Kidney (tissue), 14 donors: ENCODE results near the gene VTI1A. TPM values are rescaled to one million over a fixed set of nuclear protein-coding genes. Genes with fewer than 3 reads are reported as not detected.

Source experiments
- DNase-seq, 5 donors: peaks; one replicate each; pipeline ENCODE4 v3.0.0-alpha.2; 2013 to 2020
- FAIRE-seq: peaks from 2 replicates; lab custom pipeline; 2012; peaks lifted over from hg19 to GRCh38; lab: Jason Lieb, UNC
- H3K27ac ChIP-seq, 2 donors: one replicate each; pipeline ENCODE4 v1.7.0; 2013; ENCODE audit warnings: low read depth in 2 of 2, low read length in 2 of 2, inconsistent platforms in 1 of 2
- H3K27me3 ChIP-seq: one replicate; pipeline ENCODE4 v1.7.1; 2013; ENCODE audit warnings: low read length, inconsistent platforms; ENCODE audit not compliant: control insufficient read depth, insufficient read depth
- H3K36me3 ChIP-seq, 3 donors: one replicate each; pipeline versions ENCODE4 v1.7.0 to v1.7.1; 2013; ENCODE audit warnings: low read length in 3 of 3, control low read depth in 1 of 3, inconsistent platforms in 1 of 3; ENCODE audit not compliant: insufficient read depth in 3 of 3, control insufficient read depth in 2 of 3
- H3K4me1 ChIP-seq, 3 donors: one replicate each; pipeline versions ENCODE4 v1.7.0 to v1.7.1; 2013; ENCODE audit warnings: low read length in 3 of 3, inconsistent platforms in 1 of 3, low read depth in 1 of 3; ENCODE audit not compliant: control insufficient read depth in 2 of 3, insufficient read depth in 2 of 3
- H3K4me3 ChIP-seq, 3 donors: one replicate each; pipeline versions ENCODE4 v1.7.0 to v1.8.1; 2013; ENCODE audit warnings: low read length in 3 of 3, control low read depth in 1 of 3, inconsistent platforms in 1 of 3
- H3K9ac ChIP-seq, 3 donors: one replicate each; pipeline versions ENCODE4 v1.7.0 to v1.7.1; 2013; ENCODE audit warnings: low read length in 3 of 3, control low read depth in 1 of 3, inconsistent platforms in 1 of 3
- H3K9me3 ChIP-seq, 3 donors: one replicate each; pipeline versions ENCODE4 v1.7.0 to v1.7.1; 2013; ENCODE audit warnings: low read length in 3 of 3, control low read depth in 1 of 3, inconsistent platforms in 1 of 3; ENCODE audit not compliant: control insufficient read depth in 2 of 3, insufficient read depth in 1 of 3
- CTCF ChIP-seq: IDR thresholded peaks from 3 replicates; pipeline ENCODE4 v1.5.1; 2012; ENCODE audit warnings: mild to moderate bottlenecking, moderate library complexity, borderline replicate concordance; ENCODE audit not compliant: insufficient read depth; ENCODE audit errors: extremely low read depth
- intact Hi-C: fragments of 100-400 bp; cut with DNase I; formaldehyde crosslinking; loops from one replicate; pipeline ENCODE4 v1.11.1; 2022
- polyA plus RNA-seq: library from polyadenylated mRNA; stranded (reverse); fragments of 350-450 nt; fragmentation: Illumina TruSeq; extraction: RNeasy Lipid Tissue Mini Kit (QIAGEN cat#74804); gene quantifications from one replicate; pipeline ENCODE4 v1.2.3, GENCODE V29; 2014; ENCODE audit warnings: low read depth, low replicate concordance; ENCODE audit not compliant: insufficient read depth
- total RNA-seq: library from RNA; stranded (reverse); fragmentation: NEBNext Ultra II Directional; extraction: Animal tissue kit (Norgen Biotek cat#: 25700); gene quantifications from one replicate; pipeline ENCODE4 v1.2.1, GENCODE V29; 2021
- donor health status: control.
- donor health status: control.
- donor health status: control.
- donor health status: control.
- donor health status: control.
- donor health status: DM: yes; HTN: yes; CAD: no.
- donor health status: Normal renal cell carcinoma (clear cell type).

Gene VTI1A
- total and polyA plus RNA-seq, 2 donors from 2014 or later = 9.2 to 41.8 TPM

GRCh38 chr10:112558476-112559142 is 111.6 kb downstream of the VTI1A start:
- no peaks in the 10 kb centered on the region for H3K36me3 ChIP-seq
- FAIRE-seq = no peak
- no peak overlapping the region for H3K27ac ChIP-seq
- H3K27me3 ChIP-seq = no peaks in the 10 kb centered on the region
- H3K4me1 ChIP-seq = no peaks in the 10 kb centered on the region
- H3K4me3 ChIP-seq = no peak overlapping the region
- intact Hi-C loops = no loop called here
- H3K9me3 ChIP-seq = no peaks in the 10 kb centered on the region
- TF ChIP-seq CTCF = no peak
- no peak overlapping the region for H3K9ac ChIP-seq
- no peak for DNase-seq

DNA sequence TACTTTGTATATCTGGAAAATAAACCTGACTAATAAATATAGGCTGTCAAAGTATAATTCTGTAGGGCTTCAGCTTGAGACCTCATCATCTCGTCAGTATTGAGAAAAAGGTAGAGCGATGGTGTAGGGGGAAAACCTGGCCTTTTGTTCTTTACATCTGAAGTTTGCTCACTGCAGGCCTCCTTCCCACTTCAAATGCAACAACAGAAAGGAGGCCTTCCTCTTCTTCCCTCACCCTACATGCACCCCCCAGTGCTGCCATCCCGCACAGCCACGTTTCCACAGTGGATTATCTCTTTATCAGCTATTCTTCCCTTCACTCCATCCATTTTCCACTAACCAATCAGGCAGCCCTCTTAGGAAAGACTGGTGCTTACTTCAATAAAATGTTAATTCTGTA is 112.3 kb downstream of the VTI1A start:
- no peaks in the 10 kb centered on the region for H3K36me3 ChIP-seq
- no peaks in the 10 kb centered on the region for H3K9me3 ChIP-seq
- no peak for FAIRE-seq
- no peak overlapping the region for H3K27ac ChIP-seq
- TF ChIP-seq CTCF = no peak
- H3K4me3 ChIP-seq = no peak overlapping the region
- no peaks in the 10 kb centered on the region for H3K4me1 ChIP-seq
- DNase-seq = no peak
- H3K9ac ChIP-seq = no peak overlapping the region
- intact Hi-C loops = no loop called here
- no peaks in the 10 kb centered on the region for H3K27me3 ChIP-seq

DNA sequence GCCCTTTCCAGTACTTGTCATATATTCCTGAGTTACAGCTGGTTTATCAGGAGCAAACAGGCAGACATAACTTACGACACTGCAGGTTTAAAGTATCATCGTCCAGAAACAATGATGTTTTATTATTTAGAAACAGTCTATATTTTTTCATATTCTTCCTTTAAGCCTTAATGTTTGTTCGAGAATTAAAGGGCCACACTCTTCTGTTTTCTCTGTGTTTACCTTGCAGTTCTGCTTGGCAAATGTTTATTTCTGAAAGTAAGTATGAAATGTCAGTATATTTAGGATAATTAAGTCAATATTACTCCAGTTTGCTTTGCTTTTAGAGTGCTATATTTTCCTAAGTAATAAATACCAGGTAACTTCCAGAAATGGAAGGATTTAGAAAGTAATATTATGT is 115.1 kb downstream of the VTI1A start:
- no peaks in the 10 kb centered on the region for H3K27me3 ChIP-seq
- no peak overlapping the region for H3K4me3 ChIP-seq
- no peak for FAIRE-seq
- intact Hi-C loops = no loop called here
- H3K9ac ChIP-seq = no peak overlapping the region
- no peaks in the 10 kb centered on the region for H3K4me1 ChIP-seq
- no peaks in the 10 kb centered on the region for H3K9me3 ChIP-seq
- H3K27ac ChIP-seq = no peak overlapping the region
- DNase-seq = no peak
- TF ChIP-seq CTCF = no peak
- H3K36me3 ChIP-seq = no peaks in the 10 kb centered on the region
